Measurements from ENCODE around the gene CAPZB.

The CAPZB gene

DNA sequence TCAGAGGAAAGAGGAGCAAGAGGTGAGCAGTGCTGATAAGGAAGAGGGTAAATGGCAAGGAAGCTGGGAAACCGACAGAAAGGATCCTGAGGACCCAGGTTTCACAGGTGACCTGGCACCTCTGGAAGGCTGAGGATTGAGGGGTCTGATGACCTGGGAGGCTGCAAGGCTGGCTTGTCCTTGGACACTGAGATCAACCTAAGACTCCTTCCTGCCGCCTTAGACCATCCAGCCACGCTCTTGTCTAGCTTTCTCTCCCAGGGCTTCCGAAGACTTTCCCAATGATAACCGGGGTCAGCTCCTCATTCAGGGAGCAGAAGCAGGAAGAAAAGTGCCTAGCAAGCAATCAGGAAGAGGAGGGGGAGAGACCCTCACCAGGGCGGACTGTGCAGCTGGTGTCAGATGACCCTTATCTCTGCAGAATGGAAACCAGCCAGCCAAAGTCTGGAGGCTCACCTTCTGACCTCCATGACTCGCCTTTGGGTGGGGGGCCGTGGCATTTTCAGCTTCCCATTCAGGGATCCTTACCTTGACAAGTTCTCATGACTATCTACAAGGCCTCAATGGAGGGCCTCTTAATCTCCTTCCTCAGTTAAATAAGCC lies 77.7 kb downstream of the CAPZB start:
- Histone ChIP-seq H3F3A (ENCODE audit: insufficient read depth, low read length) (no peaks in the 10 kb centered on the region), H3K9me3 (replicated peaks; ENCODE audit: insufficient read depth, low read length) (no peaks in the 10 kb centered on the region), H3K27me3 (replicated peaks; ENCODE audit: insufficient read depth, low read length) (no peaks in the 10 kb centered on the region), H2AFZ (ENCODE audit: low read length) (no peak overlapping the region), H3K4me3 (ENCODE audit: low read length) (no peak overlapping the region), H3K9ac (ENCODE audit: low read length) (no peak overlapping the region), H4K20me1 (ENCODE audit: insufficient read depth, low read length) (no peaks in the 10 kb centered on the region), H3K4me2 (ENCODE audit: low read depth, low read length) (no peak overlapping the region), H3K27ac (ENCODE audit: low read length) (no peak overlapping the region), H3K4me1 (ENCODE audit: low read length) (no peaks in the 10 kb centered on the region), H3K79me2 (ENCODE audit: low read length) (peaks cover 68% of the 10 kb centered on the region), H3K36me3 (replicated peaks; ENCODE audit: insufficient read depth, low read length) (no peaks in the 10 kb centered on the region), H3K9me2 (replicated peaks; ENCODE audit: insufficient read depth, low read length) (no peaks in the 10 kb centered on the region)
- no peak for DNase-seq
- no peak for TF ChIP-seq EZH2phosphoT487 (IDR thresholded peaks at IDR 0.05; ENCODE audit: low read length)
- TF ChIP-seq, protein P1, sequence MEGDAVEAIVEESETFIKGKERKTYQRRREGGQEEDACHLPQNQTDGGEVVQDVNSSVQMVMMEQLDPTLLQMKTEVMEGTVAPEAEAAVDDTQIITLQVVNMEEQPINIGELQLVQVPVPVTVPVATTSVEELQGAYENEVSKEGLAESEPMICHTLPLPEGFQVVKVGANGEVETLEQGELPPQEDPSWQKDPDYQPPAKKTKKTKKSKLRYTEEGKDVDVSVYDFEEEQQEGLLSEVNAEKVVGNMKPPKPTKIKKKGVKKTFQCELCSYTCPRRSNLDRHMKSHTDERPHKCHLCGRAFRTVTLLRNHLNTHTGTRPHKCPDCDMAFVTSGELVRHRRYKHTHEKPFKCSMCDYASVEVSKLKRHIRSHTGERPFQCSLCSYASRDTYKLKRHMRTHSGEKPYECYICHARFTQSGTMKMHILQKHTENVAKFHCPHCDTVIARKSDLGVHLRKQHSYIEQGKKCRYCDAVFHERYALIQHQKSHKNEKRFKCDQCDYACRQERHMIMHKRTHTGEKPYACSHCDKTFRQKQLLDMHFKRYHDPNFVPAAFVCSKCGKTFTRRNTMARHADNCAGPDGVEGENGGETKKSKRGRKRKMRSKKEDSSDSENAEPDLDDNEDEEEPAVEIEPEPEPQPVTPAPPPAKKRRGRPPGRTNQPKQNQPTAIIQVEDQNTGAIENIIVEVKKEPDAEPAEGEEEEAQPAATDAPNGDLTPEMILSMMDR (IDR thresholded peaks at IDR 0.05; ENCODE audit: low read length), result no peak
- TF ChIP-seq EZH2 (optimal IDR thresholded peaks at IDR 0.05; ENCODE audit: low read depth, low read length), result no peak

DNA sequence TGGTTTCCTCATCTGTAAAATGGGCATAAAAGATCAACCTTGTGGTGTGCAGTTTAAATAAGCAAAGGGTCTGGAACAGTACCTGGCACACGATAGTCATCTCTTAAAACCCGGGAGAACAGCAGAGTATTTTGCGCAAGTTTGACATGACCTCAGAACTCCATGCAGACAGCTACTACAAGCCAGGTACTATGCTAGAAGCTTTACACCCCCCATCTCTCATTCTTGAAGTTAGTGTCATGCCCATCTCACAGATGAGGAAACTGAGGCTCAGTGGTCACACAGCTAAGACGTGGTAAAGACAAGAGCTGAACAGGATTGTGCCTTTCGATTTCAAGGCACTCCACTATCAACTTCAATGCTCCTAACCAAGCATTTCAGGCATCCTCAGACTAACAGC lies 78.7 kb downstream of the CAPZB start:
- H3K4me3 ChIP-seq (ENCODE audit: low read length), result no peak overlapping the region
- TF ChIP-seq, protein P1 (IDR thresholded peaks at IDR 0.05; ENCODE audit: low read length), result no peak
- TF ChIP-seq EZH2phosphoT487 (IDR thresholded peaks at IDR 0.05; ENCODE audit: low read length) (no peak), EZH2 (optimal IDR thresholded peaks at IDR 0.05; ENCODE audit: low read depth, low read length) (no peak)
- H2AFZ ChIP-seq (ENCODE audit: low read length), result no peak overlapping the region
- no peaks in the 10 kb centered on the region for H4K20me1 ChIP-seq (ENCODE audit: insufficient read depth, low read length)
- no peak for DNase-seq
- no peak overlapping the region for H3K27ac ChIP-seq (ENCODE audit: low read length)
- H3K9me3 ChIP-seq (replicated peaks; ENCODE audit: insufficient read depth, low read length), result no peaks in the 10 kb centered on the region
- no peaks in the 10 kb centered on the region for H3K36me3 ChIP-seq (replicated peaks; ENCODE audit: insufficient read depth, low read length)
- no peaks in the 10 kb centered on the region for H3F3A ChIP-seq (ENCODE audit: insufficient read depth, low read length)
- no peaks in the 10 kb centered on the region for H3K27me3 ChIP-seq (replicated peaks; ENCODE audit: insufficient read depth, low read length)
- no peaks in the 10 kb centered on the region for H3K9me2 ChIP-seq (replicated peaks; ENCODE audit: insufficient read depth, low read length)
- no peak overlapping the region for H3K4me2 ChIP-seq (ENCODE audit: low read depth, low read length)
- no peak overlapping the region for H3K9ac ChIP-seq (ENCODE audit: low read length)
- H3K79me2 ChIP-seq (ENCODE audit: low read length), result peaks cover 60% of the 10 kb centered on the region
- H3K4me1 ChIP-seq (ENCODE audit: low read length), result no peaks in the 10 kb centered on the region

GRCh38 chr1:19405761-19406487 lies 79.4 kb downstream of the CAPZB start:
- TF ChIP-seq, protein P1 (IDR thresholded peaks at IDR 0.05; ENCODE audit: low read length), result no peak
- TF ChIP-seq EZH2 (optimal IDR thresholded peaks at IDR 0.05; ENCODE audit: low read depth, low read length), result no peak
- no peak for TF ChIP-seq EZH2phosphoT487 (IDR thresholded peaks at IDR 0.05; ENCODE audit: low read length)
- H3K79me2 ChIP-seq (ENCODE audit: low read length), result peaks cover 59% of the 10 kb centered on the region
- H3K4me3 ChIP-seq (ENCODE audit: low read length), result no peak overlapping the region
- H3K4me2 ChIP-seq (ENCODE audit: low read depth, low read length), result no peak overlapping the region
- H3K9me2 ChIP-seq (replicated peaks; ENCODE audit: insufficient read depth, low read length), result no peaks in the 10 kb centered on the region
- no peak overlapping the region for H3K9ac ChIP-seq (ENCODE audit: low read length)
- H3K27ac ChIP-seq (ENCODE audit: low read length), result no peak overlapping the region
- no peaks in the 10 kb centered on the region for H4K20me1 ChIP-seq (ENCODE audit: insufficient read depth, low read length)
- no peaks in the 10 kb centered on the region for H3K36me3 ChIP-seq (replicated peaks; ENCODE audit: insufficient read depth, low read length)
- H3F3A ChIP-seq (ENCODE audit: insufficient read depth, low read length), result no peaks in the 10 kb centered on the region
- H3K27me3 ChIP-seq (replicated peaks; ENCODE audit: insufficient read depth, low read length), result no peaks in the 10 kb centered on the region
- no peak for DNase-seq
- no peaks in the 10 kb centered on the region for H3K9me3 ChIP-seq (replicated peaks; ENCODE audit: insufficient read depth, low read length)
- no peaks in the 10 kb centered on the region for H3K4me1 ChIP-seq (ENCODE audit: low read length)
- H2AFZ ChIP-seq (ENCODE audit: low read length), result no peak overlapping the region
